Upper lobe of left lung (tissue), 4 donors: ENCODE results near the gene TTYH3.

ENCODE experiments used
- EP300 ChIP-seq, 4 donors: sonication (generic); formaldehyde crosslinking; IDR thresholded peaks; one replicate each; pipeline ENCODE4 v1.5.1; 2017; ENCODE audit warnings: antibody characterized with exemption in 4 of 4, control low read depth in 2 of 4
- POLR2A ChIP-seq, 4 donors: fragments of 450-650 bp; IDR thresholded peaks; one replicate each; pipeline ENCODE4 v1.5.1; 2016 to 2017; ENCODE audit warnings: antibody characterized with exemption in 4 of 4, mild to moderate bottlenecking in 2 of 4

DNA sequence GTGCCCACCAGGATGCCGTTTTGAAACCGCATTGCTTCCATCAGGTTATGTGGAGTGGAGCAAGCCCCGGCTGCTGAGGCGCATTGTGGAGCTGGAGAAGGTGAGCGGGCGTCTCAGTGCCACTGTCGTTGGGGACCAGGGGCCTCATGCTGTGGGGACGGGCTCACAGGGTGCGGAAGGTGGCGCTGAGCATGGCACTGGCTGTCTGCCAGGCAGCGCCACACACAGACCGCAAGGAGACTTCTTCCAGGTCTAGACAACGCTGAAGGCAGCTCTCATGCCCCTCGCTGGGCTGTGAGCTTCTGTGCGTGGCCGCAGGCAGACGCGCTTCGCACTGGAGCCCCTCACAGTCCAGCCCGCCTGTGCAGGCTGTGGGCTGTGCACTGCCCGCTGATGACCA lies 44.0 kb upstream of the TTYH3 start:
- TF ChIP-seq POLR2A (IDR thresholded peaks at IDR 0.05) = no peak
- no peak for TF ChIP-seq EP300 (IDR thresholded peaks at IDR 0.05)
